H1 (cell line): ENCODE results near the gene NEU4. TPM values are rescaled to one million over a fixed set of nuclear protein-coding genes. Genes with fewer than 3 reads are reported as not detected.
"Not testable (repeated sequence)": the region's sequence is repeated elsewhere in the genome, so short reads cannot be mapped to it uniquely, and the experiment has no call there.

Experiments
- CTCF ChIA-PET: fragments of 300-600 bp; sonication (Branson Sonifier 250); formaldehyde crosslinking; loops from one replicate; lab custom pipeline; 2021; ENCODE audit not compliant: partially characterized antibody; lab: Charles Lee
- POLR2A ChIA-PET: fragments of 300-600 bp; sonication (Branson Sonifier 250); formaldehyde crosslinking; loops from one replicate; lab custom pipeline; 2021; ENCODE audit warnings: inconsistent platforms; ENCODE audit not compliant: partially characterized antibody; lab: Charles Lee
- DNase-seq, 2 experiments: peaks; one replicate each; pipeline versions ENCODE4 v3.0.0 to v3.0.0-alpha.2; 2010 to 2022; ENCODE audit warnings: low spot score in 2 of 2, low read depth in 1 of 2, mixed read lengths in 1 of 2
- FAIRE-seq: peaks from 2 replicates; lab custom pipeline; 2011; peaks lifted over from hg19 to GRCh38; lab: Jason Lieb, UNC
- H2AFZ ChIP-seq: 2 replicates; pipeline ENCODE4 v1.8.1; 2012; ENCODE audit warnings: low read length, inconsistent platforms
- H2AK5ac ChIP-seq: 2 replicates; pipeline ENCODE4 v1.6.1; 2013; ENCODE audit warnings: low read depth, low read length
- H2BK120ac ChIP-seq: replicated peaks from 2 replicates; pipeline ENCODE3; 2013; ENCODE audit warnings: low read depth, low read length, inconsistent platforms
- H2BK12ac ChIP-seq: 2 replicates; pipeline ENCODE4 v1.6.1; 2013; ENCODE audit warnings: low read depth, low read length
- H2BK15ac ChIP-seq: 2 replicates; pipeline ENCODE4 v1.6.1; 2013; ENCODE audit warnings: low read length
- H2BK20ac ChIP-seq: 2 replicates; pipeline ENCODE4 v1.6.1; 2013; ENCODE audit warnings: low read length
- H2BK5ac ChIP-seq: 2 replicates; pipeline ENCODE4 v1.6.1; 2013; ENCODE audit warnings: low read depth, low read length
- H3K14ac ChIP-seq: 2 replicates; pipeline ENCODE4 v1.6.1; 2013; ENCODE audit warnings: inconsistent platforms; ENCODE audit not compliant: insufficient read length
- H3K18ac ChIP-seq: 2 replicates; pipeline ENCODE4 v1.6.1; 2013; ENCODE audit warnings: low read length; ENCODE audit errors: extremely low read depth
- H3K23ac ChIP-seq: 2 replicates; pipeline ENCODE4 v1.6.1; 2013; ENCODE audit warnings: inconsistent platforms; ENCODE audit not compliant: insufficient read length
- H3K23me2 ChIP-seq: 2 replicates; pipeline ENCODE4 v1.6.1; 2013; ENCODE audit warnings: low read depth, low read length
- H3K27ac ChIP-seq: 2 replicates; pipeline ENCODE4 v1.6.1; 2011; ENCODE audit warnings: low read depth, low read length, inconsistent platforms
- H3K27me3 ChIP-seq, 4 experiments: replicated peaks in 1 of 4; 1 replicate in 1 of 4; 2 replicates in 3 of 4; pipeline versions ENCODE4 v1.6.1 to v1.8.1; 2011 to 2013; ENCODE audit warnings: low read length in 3 of 4, mild to moderate bottlenecking in 3 of 4, inconsistent platforms in 2 of 4, mixed read lengths in 2 of 4, moderate library complexity in 1 of 4; ENCODE audit not compliant: control insufficient read depth in 3 of 4, insufficient read depth in 3 of 4; ENCODE audit errors: extremely low read depth in 1 of 4
- H3K36me3 ChIP-seq, 4 experiments: 2 replicates each; pipeline versions ENCODE4 v1.6.1 to v1.8.1; 2011 to 2013; ENCODE audit warnings: mild to moderate bottlenecking in 4 of 4, low read length in 3 of 4, moderate library complexity in 2 of 4, control low read depth in 1 of 4, inconsistent platforms in 1 of 4; ENCODE audit not compliant: insufficient read depth in 4 of 4, control insufficient read depth in 2 of 4
- H3K4ac ChIP-seq: replicated peaks from 2 replicates; pipeline ENCODE3; 2013; ENCODE audit warnings: low read length, low read depth, mixed read lengths, inconsistent platforms; ENCODE audit not compliant: insufficient read length
- H3K4me1 ChIP-seq, 4 experiments: replicated peaks in 1 of 4; 1 replicate in 1 of 4; 2 replicates in 3 of 4; pipeline versions ENCODE4 v1.6.1 to v1.8.1; 2011 to 2013; ENCODE audit warnings: low read length in 3 of 4, inconsistent platforms in 2 of 4, mixed read lengths in 1 of 4; ENCODE audit not compliant: insufficient read depth in 4 of 4, control insufficient read depth in 3 of 4
- H3K4me2 ChIP-seq, 2 experiments: 2 replicates each; pipeline versions ENCODE4 v1.6.1 to v1.8.1; 2011 to 2013; ENCODE audit warnings: low read depth in 2 of 2, low read length in 2 of 2, control low read depth in 1 of 2, inconsistent platforms in 1 of 2, mild to moderate bottlenecking in 1 of 2; ENCODE audit not compliant: insufficient read depth in 1 of 2
- H3K4me3 ChIP-seq, 4 experiments: fragments of 200-600, 300-600 bp in 1 of 4; sonication (generic), shearing (Covaris generic), sonication (Bioruptor Twin) in 1 of 4; 2 replicates each; pipeline versions ENCODE4 v1.5.1 to v1.8.1; 2011 to 2016; ENCODE audit warnings: low read length in 4 of 4, low read depth in 3 of 4, control low read depth in 2 of 4, inconsistent platforms in 2 of 4, mild to moderate bottlenecking in 2 of 4, mixed read lengths in 1 of 4, moderate library complexity in 1 of 4; ENCODE audit not compliant: insufficient read depth in 2 of 4; ENCODE audit errors: extremely low read depth in 1 of 4
- H3K56ac ChIP-seq: replicated peaks from 2 replicates; pipeline ENCODE3; 2013; ENCODE audit warnings: low read depth, mild to moderate bottlenecking, mixed read lengths, low read length, inconsistent platforms; ENCODE audit not compliant: insufficient read length
- H3K79me1 ChIP-seq: 2 replicates; pipeline ENCODE4 v1.6.1; 2013; ENCODE audit warnings: low read depth, low read length, control low read depth
- H3K79me2 ChIP-seq, 2 experiments: 2 replicates each; pipeline versions ENCODE4 v1.6.1 to v1.8.1; 2012 to 2013; ENCODE audit warnings: low read length in 2 of 2, mild to moderate bottlenecking in 2 of 2, inconsistent platforms in 1 of 2; ENCODE audit not compliant: insufficient read depth in 2 of 2, control insufficient read depth in 1 of 2
- H3K9ac ChIP-seq, 4 experiments: replicated peaks in 1 of 4; 1 replicate in 1 of 4; 2 replicates in 3 of 4; pipeline versions ENCODE4 v1.6.1 to v1.8.1; 2011 to 2013; ENCODE audit warnings: low read depth in 3 of 4, low read length in 3 of 4, control low read depth in 2 of 4, mild to moderate bottlenecking in 2 of 4, moderate library complexity in 2 of 4, inconsistent platforms in 1 of 4; ENCODE audit errors: extremely low read depth in 1 of 4
- H3K9me3 ChIP-seq, 2 experiments: 2 replicates each; pipeline versions ENCODE4 v1.6.1 to v1.8.1; 2012 to 2013; ENCODE audit warnings: mild to moderate bottlenecking in 2 of 2, moderate library complexity in 2 of 2, control low read depth in 1 of 2, inconsistent platforms in 1 of 2, low read depth in 1 of 2, low read length in 1 of 2, mixed read lengths in 1 of 2; ENCODE audit not compliant: insufficient read depth in 2 of 2
- H4K20me1 ChIP-seq, 2 experiments: replicated peaks in 1 of 2; 2 replicates each; pipeline versions ENCODE3 to v1.8.1; 2011 to 2013; ENCODE audit warnings: inconsistent platforms in 2 of 2, low read length in 2 of 2, mild to moderate bottlenecking in 1 of 2; ENCODE audit not compliant: insufficient read depth in 2 of 2, control insufficient read depth in 1 of 2
- H4K5ac ChIP-seq: 2 replicates; pipeline ENCODE4 v1.6.1; 2013; ENCODE audit warnings: low read length, low read depth, mixed read lengths, inconsistent platforms; ENCODE audit not compliant: insufficient read length
- H4K8ac ChIP-seq: 2 replicates; pipeline ENCODE4 v1.8.0; 2013; ENCODE audit warnings: mild to moderate bottlenecking, moderate library complexity, low read length, inconsistent platforms; ENCODE audit not compliant: insufficient read depth; ENCODE audit errors: extremely low read depth
- H4K91ac ChIP-seq: replicated peaks from 2 replicates; pipeline ENCODE3; 2013; ENCODE audit warnings: low read length, mixed read lengths, inconsistent platforms; ENCODE audit not compliant: insufficient read length
- WGBS, 2 experiments: shearing (Covaris generic) in 1 of 2; methylation state at CpG; one replicate each; pipeline versions ENCODE4 v1.1.6 to v1.1.7; 2013 to 2015; ENCODE audit warnings: low lambda C conversion rate in 2 of 2, mixed read lengths in 2 of 2, inconsistent platforms in 1 of 2, low coverage in 1 of 2, missing lambda C conversion rate in 1 of 2; ENCODE audit not compliant: insufficient replicate concordance in 2 of 2, insufficient coverage in 1 of 2, insufficient read length in 1 of 2; ENCODE audit errors: extremely low coverage in 1 of 2, missing lambda C conversion rate in 1 of 2; 5-methylcytosine and 5-hydroxymethylcytosine counted together
- polyA plus RNA-seq, 7 experiments: library from polyadenylated mRNA; depleted of rRNA in 3 of 7; stranded (reverse) in 5 of 7; unstranded in 2 of 7; fragments of >200 nt in 5 of 7; fragments of 200-250 nt in 2 of 7; gene quantifications; 1 replicate in 5 of 7; 2 replicates in 1 of 7; 4 replicates in 1 of 7; pipeline versions ENCODE4 v1.2.1 to v1.2.3, GENCODE V29; 2011 to 2013; ENCODE audit warnings: missing spikeins in 2 of 7, mixed read lengths in 2 of 7
- total RNA-seq: library from RNA; stranded (reverse); fragmentation: NEBNext Ultra II Directional; extraction: Animal tissue kit (Norgen Biotek cat#: 25700); gene quantifications from 2 replicates; pipeline ENCODE4 v1.2.1, GENCODE V29; 2021

The NEU4 gene
- total and polyA plus RNA-seq, 2 of the 8 experiments (the other 6 are each of a cell fraction or from before 2014, with no cell fraction given): 0.32 to 0.50 TPM

DNA sequence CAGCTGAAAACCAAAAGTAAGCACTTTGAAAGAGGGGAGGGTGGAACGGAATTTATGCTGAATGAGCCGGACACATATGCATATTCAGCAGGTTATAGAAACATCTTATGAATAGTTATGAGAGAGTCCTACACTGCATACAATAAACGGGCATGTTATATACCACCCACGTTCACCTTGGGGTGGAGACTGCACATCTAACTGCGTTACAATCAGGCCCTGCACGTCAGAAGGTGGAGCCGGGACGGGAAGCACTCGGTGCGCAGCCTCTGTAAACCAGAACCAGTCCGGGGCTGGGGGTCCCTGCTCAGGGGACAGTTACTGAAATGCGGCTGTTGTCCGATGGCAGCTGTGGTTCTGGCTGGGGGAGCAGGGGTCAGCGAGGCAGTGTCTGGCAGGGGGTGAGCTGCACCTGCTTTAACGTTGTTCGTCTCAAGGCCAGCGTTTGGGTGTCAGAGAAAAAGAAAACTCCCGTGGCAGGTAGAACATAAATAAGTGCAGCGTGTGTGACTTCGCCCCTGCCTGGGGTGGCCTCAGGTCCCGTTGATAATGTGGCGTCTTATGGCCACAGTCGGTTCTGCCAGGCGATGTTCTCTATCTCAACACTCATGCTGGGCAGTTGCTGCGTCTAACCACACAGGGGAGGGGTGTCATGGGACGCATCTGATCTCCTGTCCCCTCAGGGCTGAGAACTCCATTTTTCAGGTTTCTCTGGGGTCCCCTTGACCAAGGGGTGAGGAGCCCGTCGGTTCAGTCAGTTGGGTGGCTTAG is 24.9 kb downstream of the NEU4 start:
- H3K4ac ChIP-seq, H2BK5ac ChIP-seq, H2AFZ ChIP-seq, H3K36me3 ChIP-seq, H3K23ac ChIP-seq, H3K4me1 ChIP-seq, H2BK20ac ChIP-seq, POLR2A ChIA-PET, DNase-seq, H3K9me3 ChIP-seq, H4K91ac ChIP-seq, H2BK15ac ChIP-seq, H4K20me1 ChIP-seq, H3K14ac ChIP-seq, H3K79me1 ChIP-seq, H3K79me2 ChIP-seq, H3K23me2 ChIP-seq, FAIRE-seq, H2BK12ac ChIP-seq, H2AK5ac ChIP-seq, H3K4me3 ChIP-seq, H3K9ac ChIP-seq, H3K18ac ChIP-seq, H3K27me3 ChIP-seq, H3K56ac ChIP-seq, H3K4me2 ChIP-seq, H4K5ac ChIP-seq, H2BK120ac ChIP-seq, H4K8ac ChIP-seq, H3K27ac ChIP-seq: not testable (repeated sequence)
- CTCF ChIA-PET: interaction anchor here (0.6 kb wide), 1 partner anchor 21 kb away, joined by 3 read pairs; no protein-coding TSS in a partner anchor
- WGBS, 2 experiments: 88% methylated on average over 26 of the region's 28 CpGs; no CpG with 5 or more reads in 1 of the 2 experiments
